Neural cell (in vitro differentiated cells): ENCODE results near the gene ERN2. TPM values are rescaled to one million over a fixed set of nuclear protein-coding genes. Genes with fewer than 3 reads are reported as not detected.

ENCODE experiments used
- H2AFZ ChIP-seq: fragments of 200-600, 300-800 bp; sonication (generic), shearing (Covaris generic); 2 replicates; pipeline ENCODE4 v1.6.0; 2014; ENCODE audit warnings: low read depth, mild to moderate bottlenecking, antibody characterized with exemption, low read length, moderate library complexity
- H3F3A ChIP-seq: fragments of 200-600 bp; shearing (Covaris generic); 2 replicates; pipeline ENCODE4 v1.6.1; 2016; ENCODE audit warnings: mild to moderate bottlenecking, moderate library complexity, mixed read lengths, antibody characterized with exemption, low read length; ENCODE audit not compliant: insufficient read depth, poor library complexity, severe bottlenecking
- H3K27ac ChIP-seq: fragments of 200-600, 300-800 bp; sonication (generic), shearing (Covaris generic); 2 replicates; pipeline ENCODE4 v1.5.1; 2014; ENCODE audit warnings: mild to moderate bottlenecking, low read length, moderate library complexity
- H3K27me3 ChIP-seq: fragments of 300-800, 200-600 bp; sonication (generic), shearing (Covaris generic); 2 replicates; pipeline ENCODE4 v1.6.0; 2014; ENCODE audit warnings: mild to moderate bottlenecking, low read depth, low read length, moderate library complexity; ENCODE audit not compliant: insufficient read depth
- H3K36me3 ChIP-seq: fragments of 300-800, 200-600 bp; sonication (generic), shearing (Covaris generic); 2 replicates; pipeline ENCODE4 v1.5.1; 2014; ENCODE audit warnings: mild to moderate bottlenecking, antibody characterized with exemption, low read length, moderate library complexity; ENCODE audit not compliant: insufficient read depth
- H3K4me2 ChIP-seq: fragments of 300-800, 200-600 bp; sonication (generic), shearing (Covaris generic); 2 replicates; pipeline ENCODE4 v1.6.0; 2014; ENCODE audit warnings: mild to moderate bottlenecking, low read length
- H3K4me3 ChIP-seq: fragments of 300-800, 200-600 bp; sonication (generic), shearing (Covaris generic); 2 replicates; pipeline ENCODE4 v1.5.1; 2014; ENCODE audit warnings: mild to moderate bottlenecking, low read length, moderate library complexity
- H3K79me2 ChIP-seq: fragments of 200-600 bp; shearing (Covaris generic); replicated peaks from 2 replicates; pipeline ENCODE4 v1.6.0; 2014; ENCODE audit warnings: mild to moderate bottlenecking, low read length, moderate library complexity; ENCODE audit not compliant: insufficient read depth
- H3K9ac ChIP-seq: fragments of 300-800, 200-600 bp; sonication (generic), shearing (Covaris generic); 2 replicates; pipeline ENCODE4 v1.6.1; 2016; ENCODE audit warnings: mild to moderate bottlenecking, low read length, mixed read lengths
- H3K9me2 ChIP-seq: fragments of 200-600 bp; shearing (Covaris generic); 2 replicates; pipeline ENCODE4 v1.6.1; 2016; ENCODE audit warnings: mild to moderate bottlenecking, low read length, mixed read lengths; ENCODE audit not compliant: insufficient read depth
- H3K9me3 ChIP-seq: fragments of 200-600, 300-800 bp; sonication (generic), shearing (Covaris generic); 2 replicates; pipeline ENCODE4 v1.6.1; 2016; ENCODE audit warnings: mild to moderate bottlenecking, mixed run types, low read length, moderate library complexity, mixed read lengths
- H4K20me1 ChIP-seq: fragments of 200-600 bp; shearing (Covaris generic); 2 replicates; pipeline ENCODE4 v1.6.1; 2016; ENCODE audit warnings: mild to moderate bottlenecking, mixed run types; ENCODE audit not compliant: insufficient read depth
- CTCF ChIP-seq: fragments of 450-650 bp; IDR thresholded peaks from 2 replicates; pipeline ENCODE4 v1.5.1; 2014; ENCODE audit warnings: antibody characterized with exemption, mild to moderate bottlenecking, moderate library complexity; ENCODE audit not compliant: poor library complexity, severe bottlenecking
- EP300 ChIP-seq: fragments of 450-650 bp; conservative IDR thresholded peaks from 2 replicates; pipeline ENCODE4 v1.6.1; 2014; ENCODE audit warnings: antibody characterized with exemption, mild to moderate bottlenecking, moderate library complexity; ENCODE audit not compliant: poor library complexity, severe bottlenecking
- EZH2 ChIP-seq: fragments of 200-600, 300-800 bp; shearing (Covaris generic), sonication (generic); IDR thresholded peaks from 2 replicates; pipeline ENCODE4 v1.6.1; 2014; ENCODE audit warnings: antibody characterized with exemption, low read length, borderline replicate concordance, mild to moderate bottlenecking; ENCODE audit not compliant: insufficient read depth, poor library complexity, severe bottlenecking
- MXI1 ChIP-seq: fragments of 450-650 bp; conservative IDR thresholded peaks from 2 replicates; pipeline ENCODE4 v1.6.1; 2014; ENCODE audit warnings: antibody characterized with exemption, mild to moderate bottlenecking; ENCODE audit not compliant: poor library complexity, severe bottlenecking
- POLR2AphosphoS5 ChIP-seq: IDR thresholded peaks from 2 replicates; pipeline ENCODE4 v1.6.1; 2012
- RAD21 ChIP-seq: fragments of 450-650 bp; conservative IDR thresholded peaks from 2 replicates; pipeline ENCODE4 v1.6.1; 2014; ENCODE audit warnings: antibody characterized with exemption, mild to moderate bottlenecking, moderate library complexity
- SMC3 ChIP-seq: fragments of 450-650 bp; conservative IDR thresholded peaks from 2 replicates; pipeline ENCODE4 v1.6.1; 2014; ENCODE audit warnings: antibody characterized with exemption, mild to moderate bottlenecking, moderate library complexity; ENCODE audit not compliant: poor library complexity
- TAF1 ChIP-seq: IDR thresholded peaks from 2 replicates; pipeline ENCODE4 v1.6.1; 2012; ENCODE audit warnings: low read depth
- polyA plus RNA-seq: library from polyadenylated mRNA; depleted of rRNA; stranded (reverse); fragments of >200 nt; gene quantifications from 2 replicates; pipeline ENCODE4 v1.2.3, GENCODE V29; 2014
- TF ChIP-seq, protein P1 (sequence below): IDR thresholded peaks from 2 replicates; pipeline ENCODE4 v1.6.1; 2012; ENCODE audit warnings: borderline replicate concordance

Gene ERN2
- polyA plus RNA-seq, 1 donor from 2014 or later = not detected

DNA sequence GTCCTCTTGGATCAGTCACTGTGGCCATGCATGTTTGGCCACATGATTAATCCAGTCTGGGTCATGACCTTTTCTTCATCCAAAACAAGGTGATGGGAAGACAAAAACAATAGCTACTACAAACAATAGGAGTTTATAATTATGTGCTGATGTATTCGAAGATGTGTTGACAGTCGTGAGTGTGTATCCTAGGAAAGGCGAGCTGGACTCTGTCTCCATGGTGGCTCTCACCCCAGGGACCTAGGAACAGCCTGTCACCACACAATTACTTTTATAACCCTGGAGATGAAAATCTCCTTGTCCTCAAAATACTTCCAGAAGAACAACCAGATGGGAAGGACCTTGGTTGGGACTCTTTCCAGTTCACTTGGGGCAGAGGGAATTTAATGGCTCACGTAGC is 44.1 kb downstream of the ERN2 start:
- H3K27ac ChIP-seq = no peak overlapping the region
- H2AFZ ChIP-seq = no peak overlapping the region
- no peak overlapping the region for H3K9ac ChIP-seq
- peaks cover 4% of the 10 kb centered on the region for H3K36me3 ChIP-seq
- no peaks in the 10 kb centered on the region for H3K9me2 ChIP-seq
- no peaks in the 10 kb centered on the region for H3F3A ChIP-seq
- H3K4me2 ChIP-seq = no peak overlapping the region
- H3K79me2 ChIP-seq = no peaks in the 10 kb centered on the region
- H3K9me3 ChIP-seq = no peaks in the 10 kb centered on the region
- no peaks in the 10 kb centered on the region for H3K27me3 ChIP-seq
- TF ChIP-seq MXI1 = no peak
- TF ChIP-seq POLR2AphosphoS5 = no peak
- no peak for TF ChIP-seq RAD21
- TF ChIP-seq SMC3 = no peak
- no peak for TF ChIP-seq EP300
- no peak for TF ChIP-seq EZH2
- TF ChIP-seq, protein P1, sequence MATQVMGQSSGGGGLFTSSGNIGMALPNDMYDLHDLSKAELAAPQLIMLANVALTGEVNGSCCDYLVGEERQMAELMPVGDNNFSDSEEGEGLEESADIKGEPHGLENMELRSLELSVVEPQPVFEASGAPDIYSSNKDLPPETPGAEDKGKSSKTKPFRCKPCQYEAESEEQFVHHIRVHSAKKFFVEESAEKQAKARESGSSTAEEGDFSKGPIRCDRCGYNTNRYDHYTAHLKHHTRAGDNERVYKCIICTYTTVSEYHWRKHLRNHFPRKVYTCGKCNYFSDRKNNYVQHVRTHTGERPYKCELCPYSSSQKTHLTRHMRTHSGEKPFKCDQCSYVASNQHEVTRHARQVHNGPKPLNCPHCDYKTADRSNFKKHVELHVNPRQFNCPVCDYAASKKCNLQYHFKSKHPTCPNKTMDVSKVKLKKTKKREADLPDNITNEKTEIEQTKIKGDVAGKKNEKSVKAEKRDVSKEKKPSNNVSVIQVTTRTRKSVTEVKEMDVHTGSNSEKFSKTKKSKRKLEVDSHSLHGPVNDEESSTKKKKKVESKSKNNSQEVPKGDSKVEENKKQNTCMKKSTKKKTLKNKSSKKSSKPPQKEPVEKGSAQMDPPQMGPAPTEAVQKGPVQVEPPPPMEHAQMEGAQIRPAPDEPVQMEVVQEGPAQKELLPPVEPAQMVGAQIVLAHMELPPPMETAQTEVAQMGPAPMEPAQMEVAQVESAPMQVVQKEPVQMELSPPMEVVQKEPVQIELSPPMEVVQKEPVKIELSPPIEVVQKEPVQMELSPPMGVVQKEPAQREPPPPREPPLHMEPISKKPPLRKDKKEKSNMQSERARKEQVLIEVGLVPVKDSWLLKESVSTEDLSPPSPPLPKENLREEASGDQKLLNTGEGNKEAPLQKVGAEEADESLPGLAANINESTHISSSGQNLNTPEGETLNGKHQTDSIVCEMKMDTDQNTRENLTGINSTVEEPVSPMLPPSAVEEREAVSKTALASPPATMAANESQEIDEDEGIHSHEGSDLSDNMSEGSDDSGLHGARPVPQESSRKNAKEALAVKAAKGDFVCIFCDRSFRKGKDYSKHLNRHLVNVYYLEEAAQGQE = no peak
- TF ChIP-seq TAF1 = no peak
- TF ChIP-seq CTCF = no peak
- H4K20me1 ChIP-seq = no peaks in the 10 kb centered on the region
- no peak overlapping the region for H3K4me3 ChIP-seq

DNA sequence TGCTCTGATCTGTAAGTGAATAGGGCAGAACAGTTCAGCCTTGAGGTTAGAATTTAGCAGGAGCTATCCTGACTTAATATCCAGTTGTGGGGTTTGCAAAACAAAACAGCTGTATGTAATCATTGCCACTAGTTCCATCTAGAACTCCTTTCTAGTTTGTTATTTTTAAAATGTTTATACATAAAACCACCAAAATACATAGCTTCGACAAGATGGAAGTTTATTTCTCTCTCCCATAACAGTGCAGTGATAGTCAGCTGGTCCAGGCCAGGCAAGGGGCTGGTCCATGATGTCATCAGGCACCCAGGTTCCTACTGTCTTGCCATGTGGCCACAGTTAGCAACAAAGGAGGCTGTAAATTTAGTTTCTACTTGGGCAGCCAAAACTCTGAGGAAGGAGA is 44.8 kb downstream of the ERN2 start:
- TF ChIP-seq MXI1 (no peak), EP300 (no peak), RAD21 (no peak), POLR2AphosphoS5 (no peak), EZH2 (no peak), CTCF (no peak), TAF1 (no peak), SMC3 (no peak)
- TF ChIP-seq, protein P1 = no peak
- Histone ChIP-seq H3K27ac (no peak overlapping the region), H3K36me3 (peaks cover 4% of the 10 kb centered on the region), H3K79me2 (no peaks in the 10 kb centered on the region), H4K20me1 (no peaks in the 10 kb centered on the region), H3K9me3 (no peaks in the 10 kb centered on the region), H3K4me2 (no peak overlapping the region), H3K9me2 (no peaks in the 10 kb centered on the region), H3K4me3 (no peak overlapping the region), H3K27me3 (no peaks in the 10 kb centered on the region), H3K9ac (no peak overlapping the region), H2AFZ (no peak overlapping the region), H3F3A (no peaks in the 10 kb centered on the region)
